Transverse colon (tissue), 4 donors: Measurements from ENCODE around the gene PDCD1.

Source experiments
- CTCF ChIP-seq, 5 experiments: fragments of 200-600 bp in 3 of 5; fragments of 450-650 bp in 2 of 5; sonication (generic) in 3 of 5; IDR thresholded peaks; 1 replicate in 2 of 5; 2 replicates in 3 of 5; pipeline ENCODE4 v1.5.1; 2016 to 2017; ENCODE audit warnings: antibody characterized with exemption in 5 of 5, inconsistent platforms in 3 of 5, mild to moderate bottlenecking in 2 of 5, moderate library complexity in 1 of 5
- POLR2AphosphoS5 ChIP-seq, 3 donors: sonication (generic); formaldehyde crosslinking; IDR thresholded peaks; one replicate each; pipeline ENCODE4 v1.6.1; 2016; ENCODE audit warnings: antibody characterized with exemption in 3 of 3

DNA sequence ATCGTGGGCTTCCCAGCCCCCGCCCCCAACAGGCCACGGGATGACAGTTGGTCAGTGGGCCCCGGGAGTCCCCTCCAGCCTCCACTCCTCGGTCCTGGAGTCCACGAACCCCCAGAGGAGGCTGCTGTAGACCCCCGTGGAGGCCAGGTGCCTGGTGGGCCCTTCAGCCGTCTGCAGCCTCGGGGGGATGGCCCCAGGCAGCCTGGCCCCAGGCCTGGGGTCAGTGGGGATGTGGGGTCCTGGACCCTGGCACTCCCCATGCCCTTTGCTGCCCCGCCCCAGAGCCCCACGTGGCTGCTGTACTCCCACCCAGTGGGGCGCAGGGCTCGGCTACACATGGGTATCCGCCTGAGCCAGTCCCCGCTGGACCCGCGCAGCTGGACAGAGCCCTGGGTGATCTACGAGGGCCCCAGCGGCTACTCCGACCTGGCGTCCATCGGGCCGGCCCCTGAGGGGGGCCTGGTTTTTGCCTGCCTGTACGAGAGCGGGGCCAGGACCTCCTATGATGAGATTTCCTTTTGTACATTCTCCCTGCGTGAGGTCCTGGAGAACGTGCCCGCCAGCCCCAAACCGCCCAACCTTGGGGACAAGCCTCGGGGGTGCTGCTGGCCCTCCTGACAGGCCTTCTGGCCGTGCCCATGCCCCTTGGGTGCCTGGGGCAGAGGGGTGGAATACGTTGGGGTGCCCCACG lies 42.1 kb downstream of the PDCD1 start:
- no peak for TF ChIP-seq CTCF (IDR thresholded peaks at IDR 0.05)
- TF ChIP-seq POLR2AphosphoS5 (IDR thresholded peaks at IDR 0.05) = no peak
